Measurements from ENCODE around the gene PPP1R36. TPM values are rescaled to one million over a fixed set of nuclear protein-coding genes. Genes with fewer than 3 reads are reported as not detected.

Gene PPP1R36
- total RNA-seq, 1 experiment from 2014 or later = 0.34 TPM

- ChIA-PET POLR2A (ENCODE audit: low non-redundant PET) (no interaction called here), CTCF (no interaction called here)
- Histone ChIP-seq H3K9me3 (ENCODE audit: low read depth, low read length, poor library complexity, severe bottlenecking) (no peaks in the 10 kb centered on the region), H3K27me3 (replicated peaks; ENCODE audit: insufficient read depth, low read depth, low read length, poor library complexity) (no peaks in the 10 kb centered on the region), H3K4me1 (ENCODE audit: insufficient read depth, low read length, poor library complexity, severe bottlenecking) (peaks cover 3% of the 10 kb centered on the region), H3K27ac (ENCODE audit: low read depth, low read length, poor library complexity, severe bottlenecking) (no peak overlapping the region), H3K4me3 (ENCODE audit: low read depth, low read length, poor library complexity, severe bottlenecking) (no peak overlapping the region), H3K36me3 (ENCODE audit: insufficient read depth, low read length, poor library complexity, severe bottlenecking) (no peaks in the 10 kb centered on the region)
- no peak for TF ChIP-seq EZH2 (IDR thresholded peaks at IDR 0.05; ENCODE audit: borderline replicate concordance, low read depth, low read length, poor library complexity, severe bottlenecking)
- TF ChIP-seq, protein P1, sequence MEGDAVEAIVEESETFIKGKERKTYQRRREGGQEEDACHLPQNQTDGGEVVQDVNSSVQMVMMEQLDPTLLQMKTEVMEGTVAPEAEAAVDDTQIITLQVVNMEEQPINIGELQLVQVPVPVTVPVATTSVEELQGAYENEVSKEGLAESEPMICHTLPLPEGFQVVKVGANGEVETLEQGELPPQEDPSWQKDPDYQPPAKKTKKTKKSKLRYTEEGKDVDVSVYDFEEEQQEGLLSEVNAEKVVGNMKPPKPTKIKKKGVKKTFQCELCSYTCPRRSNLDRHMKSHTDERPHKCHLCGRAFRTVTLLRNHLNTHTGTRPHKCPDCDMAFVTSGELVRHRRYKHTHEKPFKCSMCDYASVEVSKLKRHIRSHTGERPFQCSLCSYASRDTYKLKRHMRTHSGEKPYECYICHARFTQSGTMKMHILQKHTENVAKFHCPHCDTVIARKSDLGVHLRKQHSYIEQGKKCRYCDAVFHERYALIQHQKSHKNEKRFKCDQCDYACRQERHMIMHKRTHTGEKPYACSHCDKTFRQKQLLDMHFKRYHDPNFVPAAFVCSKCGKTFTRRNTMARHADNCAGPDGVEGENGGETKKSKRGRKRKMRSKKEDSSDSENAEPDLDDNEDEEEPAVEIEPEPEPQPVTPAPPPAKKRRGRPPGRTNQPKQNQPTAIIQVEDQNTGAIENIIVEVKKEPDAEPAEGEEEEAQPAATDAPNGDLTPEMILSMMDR (conservative IDR thresholded peaks at IDR 0.05; ENCODE audit: low read depth, low read length) = no peak
- DNase-seq (ENCODE audit: low spot score) = no peak
- intact Hi-C loops (cut with micrococcal nuclease; ENCODE audit: unreplicated experiment) = no loop called here
- BruUV-seq (replicated peaks) = no TSS peak
Measured at GRCh38 chr14:64632056-64632455, 82.3 kb downstream of the PPP1R36 start.

DNA sequence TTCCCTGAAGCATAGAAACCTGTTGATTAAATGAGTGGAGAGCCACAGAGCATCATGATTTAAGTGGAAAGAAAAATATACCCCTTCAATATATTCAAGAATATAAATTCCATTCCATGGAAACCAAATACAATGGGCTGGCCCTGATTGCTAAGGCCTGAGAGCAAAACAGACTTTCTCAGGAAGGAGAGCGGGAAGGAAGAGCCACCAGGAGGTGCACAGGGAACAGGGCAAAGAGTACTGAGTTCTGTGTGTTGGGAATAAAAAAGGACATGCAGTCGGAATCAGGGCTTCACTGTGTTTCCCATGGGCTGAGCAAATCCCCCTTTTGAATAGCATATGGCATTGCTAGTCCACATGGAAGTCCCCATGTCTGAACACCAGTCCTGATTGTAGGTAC is 84.8 kb downstream of the PPP1R36 start:
- ChIA-PET POLR2A (ENCODE audit: low non-redundant PET) (no interaction called here), CTCF (no interaction called here)
- H3K27me3 ChIP-seq (replicated peaks; ENCODE audit: insufficient read depth, low read depth, low read length, poor library complexity) = no peaks in the 10 kb centered on the region
- H3K4me3 ChIP-seq (ENCODE audit: low read depth, low read length, poor library complexity, severe bottlenecking) = no peak overlapping the region
- H3K27ac ChIP-seq (ENCODE audit: low read depth, low read length, poor library complexity, severe bottlenecking) = no peak overlapping the region
- no peak for TF ChIP-seq EZH2 (IDR thresholded peaks at IDR 0.05; ENCODE audit: borderline replicate concordance, low read depth, low read length, poor library complexity, severe bottlenecking)
- TF ChIP-seq, protein P1 (conservative IDR thresholded peaks at IDR 0.05; ENCODE audit: low read depth, low read length) = no peak
- BruUV-seq (replicated peaks) = no TSS peak
- no peak for DNase-seq (ENCODE audit: low spot score)
- H3K9me3 ChIP-seq (ENCODE audit: low read depth, low read length, poor library complexity, severe bottlenecking) = no peaks in the 10 kb centered on the region
- intact Hi-C loops (cut with micrococcal nuclease; ENCODE audit: unreplicated experiment) = no loop called here
- H3K36me3 ChIP-seq (ENCODE audit: insufficient read depth, low read length, poor library complexity, severe bottlenecking) = no peaks in the 10 kb centered on the region
- H3K4me1 ChIP-seq (ENCODE audit: insufficient read depth, low read length, poor library complexity, severe bottlenecking) = peaks cover 28% of the 10 kb centered on the region

DNA sequence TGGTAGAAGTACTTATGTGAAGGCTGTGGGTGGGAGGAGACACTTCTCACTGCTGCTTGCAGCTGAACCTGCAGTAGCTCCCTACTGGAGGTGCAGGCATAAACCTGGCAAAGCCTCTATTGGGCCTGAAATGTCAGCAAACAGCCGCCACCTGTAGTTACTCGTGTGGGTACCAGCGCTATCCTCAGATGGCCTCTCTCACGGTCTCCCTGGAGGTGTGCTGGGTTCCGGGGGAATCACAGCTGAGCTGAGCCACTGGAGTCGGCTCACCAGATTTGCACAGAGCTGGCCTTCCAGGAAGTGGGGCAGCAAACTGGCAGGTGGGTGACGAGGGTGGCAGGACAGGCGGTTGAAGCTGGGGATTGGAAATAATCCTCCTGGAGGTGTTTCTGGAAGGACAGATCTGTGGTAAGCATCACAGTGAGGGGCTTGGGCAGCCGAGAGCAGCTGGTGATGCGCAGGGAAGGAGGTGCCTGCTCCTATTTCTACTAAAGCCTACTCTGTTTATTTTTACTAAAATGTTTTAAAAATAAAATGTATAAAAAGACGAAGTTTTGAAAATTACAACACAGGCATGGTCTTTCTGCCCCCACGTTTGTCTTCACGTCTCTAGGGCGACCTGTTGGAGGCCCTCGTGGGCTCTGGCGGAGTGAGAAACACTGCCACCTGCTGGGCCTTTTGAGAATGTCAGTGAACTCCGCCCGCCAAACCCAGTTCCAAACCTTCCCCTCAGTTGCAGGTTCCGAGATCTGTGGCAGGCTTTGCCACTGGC is 86.6 kb downstream of the PPP1R36 start:
- no peaks in the 10 kb centered on the region for H3K9me3 ChIP-seq (ENCODE audit: low read depth, low read length, poor library complexity, severe bottlenecking)
- no peaks in the 10 kb centered on the region for H3K36me3 ChIP-seq (ENCODE audit: insufficient read depth, low read length, poor library complexity, severe bottlenecking)
- no peaks in the 10 kb centered on the region for H3K27me3 ChIP-seq (replicated peaks; ENCODE audit: insufficient read depth, low read depth, low read length, poor library complexity)
- H3K27ac ChIP-seq (ENCODE audit: low read depth, low read length, poor library complexity, severe bottlenecking) = peak overlapping the region; percentile 90
- POLR2A ChIA-PET (ENCODE audit: low non-redundant PET) = interaction anchor here (0.5 to 0.6 kb wide), 2 partner anchors 16 to 249 kb away, joined by 3 to 35 read pairs; no protein-coding TSS in a partner anchor
- peak; percentile 85 for DNase-seq (ENCODE audit: low spot score)
- H3K4me3 ChIP-seq (ENCODE audit: low read depth, low read length, poor library complexity, severe bottlenecking) = no peak overlapping the region
- intact Hi-C loops (cut with micrococcal nuclease; ENCODE audit: unreplicated experiment) = loop anchor here (2.0 to 5.0 kb wide), 3 partner anchors 96 to 294 kb away; partner anchors contain the start of gene HSPA2
- peaks cover 30% of the 10 kb centered on the region for H3K4me1 ChIP-seq (ENCODE audit: insufficient read depth, low read length, poor library complexity, severe bottlenecking)
- BruUV-seq (replicated peaks) = no TSS peak
- TF ChIP-seq EZH2 (IDR thresholded peaks at IDR 0.05; ENCODE audit: borderline replicate concordance, low read depth, low read length, poor library complexity, severe bottlenecking) = no peak
- TF ChIP-seq, protein P1 (conservative IDR thresholded peaks at IDR 0.05; ENCODE audit: low read depth, low read length) = peak; percentile 94
- CTCF ChIA-PET = interaction anchor here (0.6 to 2.2 kb wide), 6 partner anchors 9 to 1281 kb away, joined by 3 to 9 read pairs (median 4); partner anchors contain the start of gene HSPA2

Measured in A673 (cell line).